Hindlimb muscle (tissue), 1 donor: ENCODE data around the gene WDCP. TPM values are rescaled to one million over a fixed set of nuclear protein-coding genes. Genes with fewer than 3 reads are reported as not detected.
"Not testable (repeated sequence)": the region's sequence is repeated elsewhere in the genome, so short reads cannot be mapped to it uniquely, and the experiment has no call there.

Source experiments
- DNase-seq: peaks from one replicate; pipeline ENCODE4 v3.0.0-alpha.2; 2013
- polyA plus RNA-seq: library from polyadenylated mRNA; unstranded; fragments of 120-200 nt; gene quantifications from one replicate; pipeline ENCODE4 v1.2.1, GENCODE V29; 2013; ENCODE audit not compliant: insufficient read length

WDCP gene
- polyA plus RNA-seq, result 10.6 TPM

DNA sequence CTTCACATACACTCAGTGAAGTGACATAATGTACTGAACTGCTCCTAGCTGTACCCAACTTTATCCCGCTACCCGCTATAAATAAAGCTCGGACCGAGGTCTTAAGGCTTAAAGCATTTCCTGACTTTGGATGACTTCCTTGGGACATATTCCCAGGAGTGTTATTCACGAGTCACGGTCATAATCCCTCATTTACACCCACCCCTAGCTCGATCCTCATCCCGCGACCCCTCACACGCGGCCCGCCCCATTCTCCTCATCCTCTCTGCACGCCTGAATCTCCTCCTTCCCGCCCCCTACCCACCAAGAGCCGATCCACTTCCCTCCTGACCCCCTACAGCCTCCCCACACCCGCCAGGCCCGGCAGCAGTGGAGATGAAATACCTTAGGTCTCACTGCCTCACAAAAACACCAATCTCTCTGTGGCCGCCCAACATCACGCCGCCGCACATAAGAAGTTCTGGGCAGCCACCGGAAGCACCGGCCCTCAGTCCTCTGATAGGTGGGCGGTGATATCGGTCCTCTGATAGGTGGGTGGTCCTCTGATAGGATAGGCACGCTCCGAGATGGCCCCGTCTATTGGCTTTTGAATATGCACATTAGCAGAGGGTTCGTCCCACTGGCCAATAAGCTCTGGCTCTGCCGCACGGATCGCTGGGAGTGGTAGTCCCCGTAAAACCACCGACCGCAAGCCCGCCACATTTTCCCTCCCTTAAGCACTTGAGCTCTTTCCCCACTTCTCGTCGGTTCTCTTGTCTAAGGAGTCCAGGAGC lies at the start of gene WDCP:
TSS of gene WDCP (minus strand) at position 462 of the 773 bp plus-strand sequence. CDS start 7,897 bp downstream, outside the sequence.
- DNase-seq, result peak; percentile 96

- not testable (repeated sequence) for DNase-seq
These were observed 48.0 kb upstream of the WDCP start for GRCh38 chr2:24095171-24095677.

- DNase-seq, result not testable (repeated sequence)
These were observed 46.1 kb upstream of the WDCP start for GRCh38 chr2:24093270-24093669.

DNA sequence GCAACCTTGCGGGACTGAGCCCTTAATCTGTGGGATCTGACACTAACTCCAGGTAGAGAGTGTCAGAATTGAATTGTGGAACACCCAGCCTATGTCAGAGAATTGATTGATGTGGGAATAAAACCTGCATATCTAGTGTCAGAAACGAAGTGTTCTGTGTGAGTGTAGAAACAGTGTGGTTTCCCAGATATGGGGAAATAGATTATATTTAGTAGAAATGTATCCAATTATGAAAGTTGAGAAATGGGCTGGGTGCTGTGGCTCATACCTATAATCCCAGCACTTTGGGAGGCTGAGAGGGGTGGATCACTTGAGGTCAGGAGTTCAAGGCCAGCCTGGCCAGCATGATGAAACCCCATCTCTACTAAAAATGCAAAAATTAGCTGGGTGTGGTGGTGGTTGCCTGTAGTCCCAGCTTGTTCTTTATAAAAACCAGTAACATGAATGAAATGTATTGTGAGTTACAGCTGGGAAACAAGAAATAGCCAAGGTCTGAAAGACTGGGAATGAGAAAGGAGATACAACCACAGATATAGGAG lies 41.7 kb upstream of the WDCP start:
- DNase-seq, result no peak

GRCh38 chr2:24087032-24087431 lies 39.8 kb upstream of the WDCP start:
- no peak for DNase-seq

DNA sequence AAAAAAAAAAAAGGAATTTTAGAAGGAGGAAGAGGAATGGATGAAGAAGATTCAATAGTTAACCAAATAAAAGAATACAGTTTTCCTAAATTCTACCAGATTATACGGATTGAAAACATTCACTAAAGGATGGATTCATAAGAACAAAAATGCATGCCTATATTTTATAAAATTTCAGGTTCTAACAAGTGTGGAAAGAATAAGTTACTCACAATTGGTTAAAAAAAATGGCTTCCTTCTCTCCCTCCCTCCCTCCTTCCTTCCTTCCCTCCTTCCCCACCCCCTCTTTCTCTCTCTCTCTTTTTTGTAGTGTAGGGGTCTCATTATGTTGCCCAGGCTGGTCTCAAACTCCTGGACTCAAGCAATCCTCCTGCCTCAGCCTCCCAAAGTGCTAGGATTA lies 39.0 kb upstream of the WDCP start:
- no peak for DNase-seq

- DNase-seq, result no peak
These were observed 38.0 kb upstream of the WDCP start for GRCh38 chr2:24085200-24085489.

DNA sequence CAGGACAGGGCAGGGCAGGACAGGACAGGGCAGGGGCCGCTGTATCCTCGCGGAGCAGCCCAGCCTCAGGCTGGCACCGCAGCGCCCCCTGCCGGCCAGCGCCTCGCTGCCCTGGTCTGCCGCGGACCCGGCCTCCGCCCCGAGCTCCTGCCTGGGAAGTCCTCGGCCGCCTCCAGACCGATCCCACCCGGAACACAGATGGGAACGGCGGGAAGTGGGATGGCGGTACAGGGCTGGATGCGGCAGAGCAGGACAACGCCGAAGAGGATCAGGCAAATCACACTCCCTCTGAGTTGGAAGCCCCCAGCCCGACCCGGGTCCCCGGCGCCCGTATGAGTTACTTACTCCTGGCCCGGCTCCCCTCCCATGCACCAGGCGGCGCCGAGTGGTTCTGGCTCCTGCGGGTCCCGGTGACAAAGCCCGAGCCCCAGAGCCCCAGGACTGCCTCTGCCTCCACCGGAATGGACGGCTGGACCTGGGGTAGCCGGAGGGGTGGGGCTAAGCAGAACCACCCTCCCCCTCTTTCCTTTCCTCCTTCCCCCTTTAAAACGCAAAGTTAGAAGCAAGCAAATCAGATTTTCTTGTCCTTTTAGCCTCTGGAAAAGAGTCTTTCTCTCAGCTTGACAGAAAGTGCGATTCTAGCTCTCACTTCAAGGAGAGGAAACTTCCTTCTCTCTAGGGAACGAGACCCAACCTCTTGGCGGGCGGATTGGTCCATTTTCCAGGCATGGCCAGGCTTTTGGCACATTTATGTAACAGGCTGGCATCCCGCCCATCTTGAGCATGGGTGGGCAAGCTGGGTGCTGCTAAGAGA lies 37.4 kb upstream of the WDCP start, which contains the start of gene TP53I3:
TSS of gene TP53I3 (minus strand) at position 449 of the 814 bp plus-strand sequence. CDS start 508 bp downstream, outside the sequence.
- peak; percentile 95 for DNase-seq

- DNase-seq, result peak; percentile 74
These were observed 36.6 kb upstream of the WDCP start for GRCh38 chr2:24083567-24084385.

DNA sequence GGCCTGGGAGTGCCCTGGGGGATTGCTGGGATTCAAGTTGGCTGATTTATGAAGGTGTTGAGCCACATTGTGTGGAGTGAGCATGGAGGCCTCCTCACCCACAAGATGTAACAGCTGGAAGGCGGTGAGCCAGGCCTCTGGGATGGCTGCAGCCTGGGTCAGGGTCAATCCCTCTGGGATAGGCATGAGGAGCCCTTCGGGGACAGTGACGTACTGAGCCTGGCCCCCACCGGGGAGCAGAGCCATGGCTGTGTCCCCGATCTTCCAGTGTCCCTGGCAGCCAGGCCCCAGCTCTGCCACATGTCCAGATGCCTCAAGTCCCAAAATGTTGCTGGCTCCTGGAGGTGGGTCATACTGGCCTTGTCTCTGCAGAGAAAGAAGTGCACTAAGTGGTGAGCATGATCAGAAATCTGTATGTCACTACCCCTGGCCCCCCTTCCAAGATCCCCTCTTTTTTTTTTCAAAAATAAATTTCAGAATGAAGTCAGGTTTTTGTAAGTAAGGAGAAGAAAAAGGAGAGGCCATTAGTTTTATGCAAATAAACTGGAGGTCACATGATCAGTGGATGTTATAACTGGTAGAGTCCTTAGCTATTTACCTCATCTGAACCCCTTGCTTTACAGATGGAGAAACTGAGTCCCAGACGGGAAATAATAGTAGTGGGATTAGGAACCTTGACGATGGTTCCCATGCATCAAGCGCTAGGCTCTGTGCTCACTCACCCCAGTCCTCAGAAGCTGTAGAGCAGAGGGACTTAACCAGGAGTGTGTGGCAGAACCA lies 35.8 kb upstream of the WDCP start:
- no peak for DNase-seq

DNA sequence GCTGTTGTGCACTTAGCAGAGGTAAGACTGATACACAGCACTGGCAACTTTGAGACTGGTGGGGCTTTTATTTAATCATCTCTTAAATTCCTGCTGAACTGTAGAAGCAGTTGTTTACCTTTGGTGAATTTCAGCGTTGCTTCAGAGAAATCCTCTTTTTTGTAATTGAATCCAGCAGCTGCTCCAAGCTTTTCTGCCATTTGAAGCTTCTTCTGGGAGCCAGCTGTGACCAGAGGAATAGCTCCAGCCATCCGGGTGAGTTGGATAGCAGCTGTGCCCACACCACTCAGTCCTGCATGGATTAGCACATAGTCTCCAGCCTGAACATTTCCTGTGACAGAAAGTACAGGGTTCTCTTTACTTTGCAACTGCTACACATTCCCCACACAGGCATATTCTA lies 33.5 kb upstream of the WDCP start:
- no peak for DNase-seq

GRCh38 chr2:24077879-24078278 lies 30.7 kb upstream of the WDCP start:
- DNase-seq, result no peak

- DNase-seq, result no peak
These were observed 30.3 kb upstream of the WDCP start for GRCh38 chr2:24077535-24077877.

DNA sequence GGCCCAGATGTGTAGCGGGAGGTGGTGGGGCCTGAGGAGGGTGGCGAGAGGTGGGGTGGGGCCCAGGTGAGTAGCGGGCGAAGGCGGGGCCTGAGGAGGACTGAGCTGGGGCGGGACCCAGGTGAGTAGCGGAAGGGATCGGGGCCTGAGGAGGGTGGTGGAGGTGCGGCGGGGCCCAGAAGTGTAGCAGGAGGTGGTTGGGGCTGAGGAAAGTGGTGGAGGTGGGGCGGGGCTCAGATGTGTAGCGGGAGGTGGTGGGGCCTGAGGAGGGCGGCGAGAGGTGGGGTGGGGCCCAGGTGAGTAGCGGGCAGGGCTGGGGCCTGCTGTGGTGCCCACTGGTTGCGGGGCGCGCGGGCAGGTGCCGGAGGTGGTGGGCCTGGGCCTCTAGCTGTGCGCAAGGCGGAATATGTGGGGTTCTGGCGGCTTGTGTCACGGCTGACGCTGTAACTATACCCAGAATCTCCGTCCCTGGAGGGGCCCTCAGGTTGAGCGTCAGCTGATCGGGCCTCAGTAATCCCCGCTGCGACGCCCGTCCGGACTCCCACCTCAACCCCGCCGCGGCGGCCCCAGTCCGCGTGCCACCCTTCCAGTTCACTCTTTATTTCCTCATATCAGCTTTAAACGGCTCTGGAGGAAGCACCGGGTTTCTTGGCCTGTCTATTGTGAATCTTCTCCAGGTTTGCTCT lies 29.8 kb upstream of the WDCP start:
- DNase-seq, result peak; percentile 23

DNA sequence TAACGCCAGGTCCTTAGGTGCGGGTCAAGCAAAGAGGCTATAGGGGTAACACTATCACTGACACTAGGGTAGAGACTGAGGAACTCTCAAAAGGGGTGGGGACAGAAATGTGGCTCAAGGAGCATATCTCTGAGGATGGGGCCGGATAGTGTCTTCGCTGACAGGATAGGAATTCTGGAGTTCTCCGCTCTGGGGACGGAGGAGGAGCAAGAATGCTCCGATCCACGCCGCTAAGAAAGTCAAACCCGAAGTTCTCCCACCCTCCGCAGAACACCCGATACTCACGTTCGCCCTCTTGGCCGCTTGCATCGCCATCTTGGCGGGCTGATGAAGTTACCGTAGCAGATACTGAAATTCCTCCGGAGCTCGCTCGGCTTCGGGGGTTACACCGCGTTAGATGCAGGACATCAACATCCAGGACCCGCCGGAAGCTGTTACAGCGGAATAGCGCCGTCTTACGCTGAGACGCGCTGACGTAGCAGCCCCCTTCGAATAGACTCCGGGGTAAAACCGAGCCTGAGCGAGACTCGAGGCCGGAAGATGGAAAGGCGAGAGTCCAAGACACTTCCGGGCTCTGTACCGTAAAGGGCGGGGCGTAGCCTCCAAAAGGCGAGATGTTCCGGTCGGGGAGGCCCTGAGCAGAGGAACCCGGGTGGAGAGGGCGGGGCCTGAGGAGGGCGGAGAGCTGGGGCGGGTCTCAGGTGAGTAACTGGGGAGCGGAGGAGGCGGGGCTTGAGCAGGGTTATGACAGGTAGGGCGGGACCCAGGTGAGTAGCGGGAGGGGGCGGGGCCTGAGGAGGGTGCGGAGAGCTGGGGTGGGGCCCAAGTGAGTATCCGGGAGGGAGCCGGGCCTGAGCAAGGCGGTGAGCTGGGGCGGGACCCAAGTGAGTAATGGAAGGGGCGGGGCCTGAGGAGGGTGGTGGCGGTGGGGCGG lies 29.0 kb upstream of the WDCP start, which contains the start of gene SF3B6:
TSS of gene SF3B6 (minus strand) at position 412 of the 934 bp plus-strand sequence. CDS start at position 315, 97 bp downstream.
- peak; percentile 96 for DNase-seq

DNA sequence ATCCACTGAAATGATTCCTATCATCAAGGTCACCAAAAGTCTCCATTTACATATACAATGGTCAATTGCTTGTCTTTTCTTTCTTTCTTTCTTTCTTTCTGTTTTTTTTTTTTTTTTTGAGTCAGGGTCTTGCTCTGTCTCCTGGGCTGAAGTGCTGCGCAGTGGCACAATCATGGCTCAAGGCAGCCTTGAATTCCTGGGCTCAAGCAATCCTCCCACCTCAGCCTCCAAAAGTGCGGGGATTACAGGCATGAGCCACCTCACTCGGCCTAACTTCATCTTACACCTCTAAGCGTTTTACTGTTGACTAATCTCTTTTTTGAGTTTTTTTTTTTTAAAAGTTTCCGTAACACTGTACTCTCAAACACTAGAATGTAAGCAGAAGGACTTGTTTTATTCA lies 28.1 kb upstream of the WDCP start:
- no peak for DNase-seq

DNA sequence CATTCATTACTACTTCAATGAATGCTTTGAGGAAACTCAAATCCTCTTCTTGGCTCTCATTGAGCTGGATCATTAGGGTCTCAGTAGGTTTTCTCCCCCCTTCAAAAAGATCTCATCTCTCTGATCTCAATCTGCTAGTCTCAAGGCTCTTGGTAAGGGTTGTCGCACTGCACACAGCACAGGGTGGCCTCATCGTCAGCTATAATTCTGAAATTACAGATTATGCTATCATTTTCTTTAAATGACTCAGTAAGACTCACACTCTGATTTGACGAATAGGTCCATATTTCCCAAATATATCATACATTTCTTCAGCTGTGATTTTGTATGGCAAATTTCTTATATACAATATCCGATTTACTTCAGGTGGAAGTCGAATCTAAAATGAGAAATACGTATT lies 26.6 kb upstream of the WDCP start:
- DNase-seq, result no peak

GRCh38 chr2:24072259-24072658 lies 25.1 kb upstream of the WDCP start:
- no peak for DNase-seq

DNA sequence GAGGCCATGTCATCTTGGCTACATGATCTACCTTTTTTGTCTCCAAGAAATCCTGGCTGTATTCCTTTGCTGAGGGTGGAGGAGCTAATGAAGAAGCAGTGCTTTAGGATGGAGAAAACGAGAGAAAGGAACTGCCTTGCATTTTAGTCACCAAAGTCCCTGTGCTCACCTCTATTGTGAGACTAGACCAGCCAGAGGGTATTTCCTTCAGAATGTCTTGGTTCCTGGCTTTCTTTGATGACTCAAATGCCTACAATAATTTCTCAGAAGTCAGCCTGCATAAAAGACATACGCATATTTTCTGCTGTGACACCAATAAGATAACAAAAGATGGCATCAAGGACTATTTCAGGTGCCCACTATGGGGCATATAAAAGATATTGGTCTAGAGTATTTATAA lies 18.1 kb upstream of the WDCP start:
- no peak for DNase-seq
